ENCODE data around the gene PLRG1. TPM values are rescaled to one million over a fixed set of nuclear protein-coding genes. Genes with fewer than 3 reads are reported as not detected.

The PLRG1 gene
- total and polyA plus RNA-seq, 2 of the 8 experiments (the other 6 are each of a cell fraction or from before 2014, with no cell fraction given) = 63.5 to 108 TPM

GRCh38 chr4:154560824-154561231 is 10.6 kb upstream of the PLRG1 start (continued):
- TF ChIP-seq, protein P1, sequence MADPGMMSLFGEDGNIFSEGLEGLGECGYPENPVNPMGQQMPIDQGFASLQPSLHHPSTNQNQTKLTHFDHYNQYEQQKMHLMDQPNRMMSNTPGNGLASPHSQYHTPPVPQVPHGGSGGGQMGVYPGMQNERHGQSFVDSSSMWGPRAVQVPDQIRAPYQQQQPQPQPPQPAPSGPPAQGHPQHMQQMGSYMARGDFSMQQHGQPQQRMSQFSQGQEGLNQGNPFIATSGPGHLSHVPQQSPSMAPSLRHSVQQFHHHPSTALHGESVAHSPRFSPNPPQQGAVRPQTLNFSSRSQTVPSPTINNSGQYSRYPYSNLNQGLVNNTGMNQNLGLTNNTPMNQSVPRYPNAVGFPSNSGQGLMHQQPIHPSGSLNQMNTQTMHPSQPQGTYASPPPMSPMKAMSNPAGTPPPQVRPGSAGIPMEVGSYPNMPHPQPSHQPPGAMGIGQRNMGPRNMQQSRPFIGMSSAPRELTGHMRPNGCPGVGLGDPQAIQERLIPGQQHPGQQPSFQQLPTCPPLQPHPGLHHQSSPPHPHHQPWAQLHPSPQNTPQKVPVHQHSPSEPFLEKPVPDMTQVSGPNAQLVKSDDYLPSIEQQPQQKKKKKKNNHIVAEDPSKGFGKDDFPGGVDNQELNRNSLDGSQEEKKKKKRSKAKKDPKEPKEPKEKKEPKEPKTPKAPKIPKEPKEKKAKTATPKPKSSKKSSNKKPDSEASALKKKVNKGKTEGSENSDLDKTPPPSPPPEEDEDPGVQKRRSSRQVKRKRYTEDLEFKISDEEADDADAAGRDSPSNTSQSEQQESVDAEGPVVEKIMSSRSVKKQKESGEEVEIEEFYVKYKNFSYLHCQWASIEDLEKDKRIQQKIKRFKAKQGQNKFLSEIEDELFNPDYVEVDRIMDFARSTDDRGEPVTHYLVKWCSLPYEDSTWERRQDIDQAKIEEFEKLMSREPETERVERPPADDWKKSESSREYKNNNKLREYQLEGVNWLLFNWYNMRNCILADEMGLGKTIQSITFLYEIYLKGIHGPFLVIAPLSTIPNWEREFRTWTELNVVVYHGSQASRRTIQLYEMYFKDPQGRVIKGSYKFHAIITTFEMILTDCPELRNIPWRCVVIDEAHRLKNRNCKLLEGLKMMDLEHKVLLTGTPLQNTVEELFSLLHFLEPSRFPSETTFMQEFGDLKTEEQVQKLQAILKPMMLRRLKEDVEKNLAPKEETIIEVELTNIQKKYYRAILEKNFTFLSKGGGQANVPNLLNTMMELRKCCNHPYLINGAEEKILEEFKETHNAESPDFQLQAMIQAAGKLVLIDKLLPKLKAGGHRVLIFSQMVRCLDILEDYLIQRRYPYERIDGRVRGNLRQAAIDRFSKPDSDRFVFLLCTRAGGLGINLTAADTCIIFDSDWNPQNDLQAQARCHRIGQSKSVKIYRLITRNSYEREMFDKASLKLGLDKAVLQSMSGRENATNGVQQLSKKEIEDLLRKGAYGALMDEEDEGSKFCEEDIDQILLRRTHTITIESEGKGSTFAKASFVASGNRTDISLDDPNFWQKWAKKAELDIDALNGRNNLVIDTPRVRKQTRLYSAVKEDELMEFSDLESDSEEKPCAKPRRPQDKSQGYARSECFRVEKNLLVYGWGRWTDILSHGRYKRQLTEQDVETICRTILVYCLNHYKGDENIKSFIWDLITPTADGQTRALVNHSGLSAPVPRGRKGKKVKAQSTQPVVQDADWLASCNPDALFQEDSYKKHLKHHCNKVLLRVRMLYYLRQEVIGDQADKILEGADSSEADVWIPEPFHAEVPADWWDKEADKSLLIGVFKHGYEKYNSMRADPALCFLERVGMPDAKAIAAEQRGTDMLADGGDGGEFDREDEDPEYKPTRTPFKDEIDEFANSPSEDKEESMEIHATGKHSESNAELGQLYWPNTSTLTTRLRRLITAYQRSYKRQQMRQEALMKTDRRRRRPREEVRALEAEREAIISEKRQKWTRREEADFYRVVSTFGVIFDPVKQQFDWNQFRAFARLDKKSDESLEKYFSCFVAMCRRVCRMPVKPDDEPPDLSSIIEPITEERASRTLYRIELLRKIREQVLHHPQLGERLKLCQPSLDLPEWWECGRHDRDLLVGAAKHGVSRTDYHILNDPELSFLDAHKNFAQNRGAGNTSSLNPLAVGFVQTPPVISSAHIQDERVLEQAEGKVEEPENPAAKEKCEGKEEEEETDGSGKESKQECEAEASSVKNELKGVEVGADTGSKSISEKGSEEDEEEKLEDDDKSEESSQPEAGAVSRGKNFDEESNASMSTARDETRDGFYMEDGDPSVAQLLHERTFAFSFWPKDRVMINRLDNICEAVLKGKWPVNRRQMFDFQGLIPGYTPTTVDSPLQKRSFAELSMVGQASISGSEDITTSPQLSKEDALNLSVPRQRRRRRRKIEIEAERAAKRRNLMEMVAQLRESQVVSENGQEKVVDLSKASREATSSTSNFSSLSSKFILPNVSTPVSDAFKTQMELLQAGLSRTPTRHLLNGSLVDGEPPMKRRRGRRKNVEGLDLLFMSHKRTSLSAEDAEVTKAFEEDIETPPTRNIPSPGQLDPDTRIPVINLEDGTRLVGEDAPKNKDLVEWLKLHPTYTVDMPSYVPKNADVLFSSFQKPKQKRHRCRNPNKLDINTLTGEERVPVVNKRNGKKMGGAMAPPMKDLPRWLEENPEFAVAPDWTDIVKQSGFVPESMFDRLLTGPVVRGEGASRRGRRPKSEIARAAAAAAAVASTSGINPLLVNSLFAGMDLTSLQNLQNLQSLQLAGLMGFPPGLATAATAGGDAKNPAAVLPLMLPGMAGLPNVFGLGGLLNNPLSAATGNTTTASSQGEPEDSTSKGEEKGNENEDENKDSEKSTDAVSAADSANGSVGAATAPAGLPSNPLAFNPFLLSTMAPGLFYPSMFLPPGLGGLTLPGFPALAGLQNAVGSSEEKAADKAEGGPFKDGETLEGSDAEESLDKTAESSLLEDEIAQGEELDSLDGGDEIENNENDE (IDR thresholded peaks at IDR 0.05; ENCODE audit: insufficient replicate concordance, low read length) = no peak
- TF ChIP-seq BRCA1 (IDR thresholded peaks at IDR 0.05; ENCODE audit: low read depth, low read length) (no peak), TEAD4 (IDR thresholded peaks at IDR 0.05; ENCODE audit: low read depth, low read length) (no peak), PHF8 (conservative IDR thresholded peaks at IDR 0.05; ENCODE audit: low read depth, low read length) (no peak), JUND (IDR thresholded peaks at IDR 0.05; ENCODE audit: low read length) (no peak), NANOG (IDR thresholded peaks at IDR 0.05; ENCODE audit: insufficient read depth, low read depth, low read length, poor library complexity, severe bottlenecking) (no peak)

All from H1 (cell line).